H1 (cell line): ENCODE data around the gene THBS4. TPM values are rescaled to one million over a fixed set of nuclear protein-coding genes. Genes with fewer than 3 reads are reported as not detected.

Source experiments
- CTCF ChIA-PET: fragments of 300-600 bp; sonication (Branson Sonifier 250); formaldehyde crosslinking; loops from one replicate; lab custom pipeline; 2021; ENCODE audit not compliant: partially characterized antibody; lab: Charles Lee
- POLR2A ChIA-PET: fragments of 300-600 bp; sonication (Branson Sonifier 250); formaldehyde crosslinking; loops from one replicate; lab custom pipeline; 2021; ENCODE audit warnings: inconsistent platforms; ENCODE audit not compliant: partially characterized antibody; lab: Charles Lee
- DNase-seq, 2 experiments: peaks; one replicate each; pipeline versions ENCODE4 v3.0.0 to v3.0.0-alpha.2; 2010 to 2022; ENCODE audit warnings: low spot score in 2 of 2, low read depth in 1 of 2, mixed read lengths in 1 of 2
- FAIRE-seq: peaks from 2 replicates; lab custom pipeline; 2011; peaks lifted over from hg19 to GRCh38; lab: Jason Lieb, UNC
- H2AFZ ChIP-seq: 2 replicates; pipeline ENCODE4 v1.8.1; 2012; ENCODE audit warnings: low read length, inconsistent platforms
- H2AK5ac ChIP-seq: 2 replicates; pipeline ENCODE4 v1.6.1; 2013; ENCODE audit warnings: low read depth, low read length
- H2BK120ac ChIP-seq: replicated peaks from 2 replicates; pipeline ENCODE3; 2013; ENCODE audit warnings: low read depth, low read length, inconsistent platforms
- H2BK12ac ChIP-seq: 2 replicates; pipeline ENCODE4 v1.6.1; 2013; ENCODE audit warnings: low read depth, low read length
- H2BK15ac ChIP-seq: 2 replicates; pipeline ENCODE4 v1.6.1; 2013; ENCODE audit warnings: low read length
- H2BK20ac ChIP-seq: 2 replicates; pipeline ENCODE4 v1.6.1; 2013; ENCODE audit warnings: low read length
- H2BK5ac ChIP-seq: 2 replicates; pipeline ENCODE4 v1.6.1; 2013; ENCODE audit warnings: low read depth, low read length
- H3K14ac ChIP-seq: 2 replicates; pipeline ENCODE4 v1.6.1; 2013; ENCODE audit warnings: inconsistent platforms; ENCODE audit not compliant: insufficient read length
- H3K18ac ChIP-seq: 2 replicates; pipeline ENCODE4 v1.6.1; 2013; ENCODE audit warnings: low read length; ENCODE audit errors: extremely low read depth
- H3K23ac ChIP-seq: 2 replicates; pipeline ENCODE4 v1.6.1; 2013; ENCODE audit warnings: inconsistent platforms; ENCODE audit not compliant: insufficient read length
- H3K23me2 ChIP-seq: 2 replicates; pipeline ENCODE4 v1.6.1; 2013; ENCODE audit warnings: low read depth, low read length
- H3K27ac ChIP-seq: 2 replicates; pipeline ENCODE4 v1.6.1; 2011; ENCODE audit warnings: low read depth, low read length, inconsistent platforms
- H3K27me3 ChIP-seq, 4 experiments: replicated peaks in 1 of 4; 1 replicate in 1 of 4; 2 replicates in 3 of 4; pipeline versions ENCODE4 v1.6.1 to v1.8.1; 2011 to 2013; ENCODE audit warnings: low read length in 3 of 4, mild to moderate bottlenecking in 3 of 4, inconsistent platforms in 2 of 4, mixed read lengths in 2 of 4, moderate library complexity in 1 of 4; ENCODE audit not compliant: control insufficient read depth in 3 of 4, insufficient read depth in 3 of 4; ENCODE audit errors: extremely low read depth in 1 of 4
- H3K36me3 ChIP-seq, 4 experiments: 2 replicates each; pipeline versions ENCODE4 v1.6.1 to v1.8.1; 2011 to 2013; ENCODE audit warnings: mild to moderate bottlenecking in 4 of 4, low read length in 3 of 4, moderate library complexity in 2 of 4, control low read depth in 1 of 4, inconsistent platforms in 1 of 4; ENCODE audit not compliant: insufficient read depth in 4 of 4, control insufficient read depth in 2 of 4
- H3K4ac ChIP-seq: replicated peaks from 2 replicates; pipeline ENCODE3; 2013; ENCODE audit warnings: low read length, low read depth, mixed read lengths, inconsistent platforms; ENCODE audit not compliant: insufficient read length
- H3K4me1 ChIP-seq, 4 experiments: replicated peaks in 1 of 4; 1 replicate in 1 of 4; 2 replicates in 3 of 4; pipeline versions ENCODE4 v1.6.1 to v1.8.1; 2011 to 2013; ENCODE audit warnings: low read length in 3 of 4, inconsistent platforms in 2 of 4, mixed read lengths in 1 of 4; ENCODE audit not compliant: insufficient read depth in 4 of 4, control insufficient read depth in 3 of 4
- H3K4me2 ChIP-seq, 2 experiments: 2 replicates each; pipeline versions ENCODE4 v1.6.1 to v1.8.1; 2011 to 2013; ENCODE audit warnings: low read depth in 2 of 2, low read length in 2 of 2, control low read depth in 1 of 2, inconsistent platforms in 1 of 2, mild to moderate bottlenecking in 1 of 2; ENCODE audit not compliant: insufficient read depth in 1 of 2
- H3K4me3 ChIP-seq, 4 experiments: fragments of 200-600, 300-600 bp in 1 of 4; sonication (generic), shearing (Covaris generic), sonication (Bioruptor Twin) in 1 of 4; 2 replicates each; pipeline versions ENCODE4 v1.5.1 to v1.8.1; 2011 to 2016; ENCODE audit warnings: low read length in 4 of 4, low read depth in 3 of 4, control low read depth in 2 of 4, inconsistent platforms in 2 of 4, mild to moderate bottlenecking in 2 of 4, mixed read lengths in 1 of 4, moderate library complexity in 1 of 4; ENCODE audit not compliant: insufficient read depth in 2 of 4; ENCODE audit errors: extremely low read depth in 1 of 4
- H3K56ac ChIP-seq: replicated peaks from 2 replicates; pipeline ENCODE3; 2013; ENCODE audit warnings: low read depth, mild to moderate bottlenecking, mixed read lengths, low read length, inconsistent platforms; ENCODE audit not compliant: insufficient read length
- H3K79me1 ChIP-seq: 2 replicates; pipeline ENCODE4 v1.6.1; 2013; ENCODE audit warnings: low read depth, low read length, control low read depth
- H3K79me2 ChIP-seq, 2 experiments: 2 replicates each; pipeline versions ENCODE4 v1.6.1 to v1.8.1; 2012 to 2013; ENCODE audit warnings: low read length in 2 of 2, mild to moderate bottlenecking in 2 of 2, inconsistent platforms in 1 of 2; ENCODE audit not compliant: insufficient read depth in 2 of 2, control insufficient read depth in 1 of 2
- H3K9ac ChIP-seq, 4 experiments: replicated peaks in 1 of 4; 1 replicate in 1 of 4; 2 replicates in 3 of 4; pipeline versions ENCODE4 v1.6.1 to v1.8.1; 2011 to 2013; ENCODE audit warnings: low read depth in 3 of 4, low read length in 3 of 4, control low read depth in 2 of 4, mild to moderate bottlenecking in 2 of 4, moderate library complexity in 2 of 4, inconsistent platforms in 1 of 4; ENCODE audit errors: extremely low read depth in 1 of 4
- H3K9me3 ChIP-seq, 2 experiments: 2 replicates each; pipeline versions ENCODE4 v1.6.1 to v1.8.1; 2012 to 2013; ENCODE audit warnings: mild to moderate bottlenecking in 2 of 2, moderate library complexity in 2 of 2, control low read depth in 1 of 2, inconsistent platforms in 1 of 2, low read depth in 1 of 2, low read length in 1 of 2, mixed read lengths in 1 of 2; ENCODE audit not compliant: insufficient read depth in 2 of 2
- H4K20me1 ChIP-seq, 2 experiments: replicated peaks in 1 of 2; 2 replicates each; pipeline versions ENCODE3 to v1.8.1; 2011 to 2013; ENCODE audit warnings: inconsistent platforms in 2 of 2, low read length in 2 of 2, mild to moderate bottlenecking in 1 of 2; ENCODE audit not compliant: insufficient read depth in 2 of 2, control insufficient read depth in 1 of 2
- H4K5ac ChIP-seq: 2 replicates; pipeline ENCODE4 v1.6.1; 2013; ENCODE audit warnings: low read length, low read depth, mixed read lengths, inconsistent platforms; ENCODE audit not compliant: insufficient read length
- H4K8ac ChIP-seq: 2 replicates; pipeline ENCODE4 v1.8.0; 2013; ENCODE audit warnings: mild to moderate bottlenecking, moderate library complexity, low read length, inconsistent platforms; ENCODE audit not compliant: insufficient read depth; ENCODE audit errors: extremely low read depth
- H4K91ac ChIP-seq: replicated peaks from 2 replicates; pipeline ENCODE3; 2013; ENCODE audit warnings: low read length, mixed read lengths, inconsistent platforms; ENCODE audit not compliant: insufficient read length
- GABPA ChIP-seq: IDR thresholded peaks from 2 replicates; pipeline ENCODE4 v1.6.1; 2011; ENCODE audit warnings: mild to moderate bottlenecking, low read length, moderate library complexity, borderline replicate concordance; ENCODE audit not compliant: insufficient read depth
- NANOG ChIP-seq: IDR thresholded peaks from 2 replicates; pipeline ENCODE4 v1.6.1; 2011; ENCODE audit warnings: low read length, low read depth, mild to moderate bottlenecking, inconsistent platforms; ENCODE audit not compliant: insufficient read depth, poor library complexity, severe bottlenecking
- SAP30 ChIP-seq: fragments of 300-600 bp; sonication (generic); IDR thresholded peaks from 2 replicates; pipeline ENCODE4 v1.7.1; 2012; ENCODE audit warnings: low read length, moderate library complexity, mild to moderate bottlenecking, inconsistent platforms; ENCODE audit not compliant: insufficient read depth, insufficient replicate concordance
- TEAD4 ChIP-seq: IDR thresholded peaks from 2 replicates; pipeline ENCODE4 v1.6.1; 2012; ENCODE audit warnings: low read depth, low read length, inconsistent platforms, mixed read lengths
- WGBS, 2 experiments: shearing (Covaris generic) in 1 of 2; methylation state at CpG; one replicate each; pipeline versions ENCODE4 v1.1.6 to v1.1.7; 2013 to 2015; ENCODE audit warnings: low lambda C conversion rate in 2 of 2, mixed read lengths in 2 of 2, inconsistent platforms in 1 of 2, low coverage in 1 of 2, missing lambda C conversion rate in 1 of 2; ENCODE audit not compliant: insufficient replicate concordance in 2 of 2, insufficient coverage in 1 of 2, insufficient read length in 1 of 2; ENCODE audit errors: extremely low coverage in 1 of 2, missing lambda C conversion rate in 1 of 2; 5-methylcytosine and 5-hydroxymethylcytosine counted together
- polyA plus RNA-seq, 7 experiments: library from polyadenylated mRNA; depleted of rRNA in 3 of 7; stranded (reverse) in 5 of 7; unstranded in 2 of 7; fragments of >200 nt in 5 of 7; fragments of 200-250 nt in 2 of 7; gene quantifications; 1 replicate in 5 of 7; 2 replicates in 1 of 7; 4 replicates in 1 of 7; pipeline versions ENCODE4 v1.2.1 to v1.2.3, GENCODE V29; 2011 to 2013; ENCODE audit warnings: missing spikeins in 2 of 7, mixed read lengths in 2 of 7
- total RNA-seq: library from RNA; stranded (reverse); fragmentation: NEBNext Ultra II Directional; extraction: Animal tissue kit (Norgen Biotek cat#: 25700); gene quantifications from 2 replicates; pipeline ENCODE4 v1.2.1, GENCODE V29; 2021

The THBS4 gene
- total and polyA plus RNA-seq, 2 of the 8 experiments (the other 6 are each of a cell fraction or from before 2014, with no cell fraction given) = 12.8 to 25.4 TPM

DNA sequence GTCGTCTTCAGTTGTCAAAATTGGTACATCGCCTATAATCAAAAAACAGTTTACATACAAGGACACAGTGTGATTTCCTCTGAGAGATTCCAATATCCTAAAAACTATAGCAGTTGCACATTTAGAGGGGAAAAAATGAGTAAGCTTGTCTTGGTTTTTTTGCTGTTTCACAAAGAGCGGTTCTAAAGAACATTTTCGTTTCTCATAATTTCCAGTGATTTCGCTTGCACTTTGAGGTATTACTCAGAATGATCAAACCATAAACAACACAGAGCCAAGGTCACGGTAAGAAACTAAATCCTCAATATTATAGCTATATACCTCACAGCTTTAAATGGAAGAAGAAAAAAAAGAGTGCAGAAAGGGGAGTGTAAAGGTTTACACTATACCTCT lies 44.9 kb upstream of the THBS4 start:
- H4K91ac ChIP-seq = no peak overlapping the region
- H3K23ac ChIP-seq = no peak overlapping the region
- no peak overlapping the region for H3K14ac ChIP-seq
- no peak overlapping the region for H4K8ac ChIP-seq
- no peak overlapping the region for H2BK20ac ChIP-seq
- WGBS, 2 experiments = 61% methylated on average over 6 of the region's 6 CpGs; no CpG with 5 or more reads in 1 of the 2 experiments
- no peak overlapping the region for H2BK15ac ChIP-seq
- H2BK5ac ChIP-seq = no peak overlapping the region; the same call in 1 of the 2 replicates
- H3K18ac ChIP-seq = no peak overlapping the region
- H3K79me2 ChIP-seq = peaks cover 0 to 14% of the 10 kb centered on the region in 2 experiments; a peak in 3 of 4 replicates
- no peaks in the 10 kb centered on the region for H3K27me3 ChIP-seq
- H2BK12ac ChIP-seq = no peak overlapping the region
- H3K4me1 ChIP-seq = peaks cover 0 to 2% (median 0%) of the 10 kb centered on the region in 4 experiments; a peak in 1 of 7 replicates
- ChIA-PET POLR2A (interaction anchor here (0.5 to 1.5 kb wide), 14 partner anchors 9 to 88 kb away, joined by 3 to 8 read pairs (median 3); no protein-coding TSS in a partner anchor), CTCF (interaction anchor here (1.1 to 1.7 kb wide), 3 partner anchors 12 to 94 kb away, joined by 3 to 5 read pairs (median 4); no protein-coding TSS in a partner anchor)
- no peaks in the 10 kb centered on the region for H3K9me3 ChIP-seq
- H3K79me1 ChIP-seq = no peaks in the 10 kb centered on the region; the same call in 1 of the 2 replicates
- H3K9ac ChIP-seq = peak overlapping the region in 3 of 4 experiments; percentile 86 to 93 (median 93); a peak in 6 of 7 replicates
- H3K4ac ChIP-seq = no peak overlapping the region
- H3K27ac ChIP-seq = no peak overlapping the region
- no peak overlapping the region for H2AK5ac ChIP-seq
- no peak overlapping the region for H4K5ac ChIP-seq
- DNase-seq (no peak), FAIRE-seq (no peak)
- H2BK120ac ChIP-seq = no peak overlapping the region
- H3K56ac ChIP-seq = no peak overlapping the region
- H3K4me2 ChIP-seq = peak overlapping the region; percentile 82 to 94
- H3K4me3 ChIP-seq = peak overlapping the region; percentile 90 to 97 (median 94)
- no peak overlapping the region for H2AFZ ChIP-seq
- peaks cover 6% of the 10 kb centered on the region for H3K23me2 ChIP-seq
- peaks cover 6 to 39% (median 18%) of the 10 kb centered on the region in 4 experiments; a peak in 7 of 8 replicates for H3K36me3 ChIP-seq
- H4K20me1 ChIP-seq = no peaks in the 10 kb centered on the region
- TF ChIP-seq NANOG = no peak
- no peak for TF ChIP-seq SAP30
- no peak for TF ChIP-seq GABPA
- TF ChIP-seq TEAD4 = no peak
